ENCODE results near the gene CYP4A22. TPM values are rescaled to one million over a fixed set of nuclear protein-coding genes. Genes with fewer than 3 reads are reported as not detected.
A peak's percentile ranks its signal among the peaks of the same experiment; 100 is the strongest.
"Not testable (repeated sequence)": the region's sequence is repeated elsewhere in the genome, so short reads cannot be mapped to it uniquely, and the experiment has no call there.

CYP4A22 gene
- total and polyA plus RNA-seq, 9 of the 15 experiments (the other 6 are each of a cell fraction or from before 2014, with no cell fraction given), result 0.07 TPM; not detected in 8

DNA sequence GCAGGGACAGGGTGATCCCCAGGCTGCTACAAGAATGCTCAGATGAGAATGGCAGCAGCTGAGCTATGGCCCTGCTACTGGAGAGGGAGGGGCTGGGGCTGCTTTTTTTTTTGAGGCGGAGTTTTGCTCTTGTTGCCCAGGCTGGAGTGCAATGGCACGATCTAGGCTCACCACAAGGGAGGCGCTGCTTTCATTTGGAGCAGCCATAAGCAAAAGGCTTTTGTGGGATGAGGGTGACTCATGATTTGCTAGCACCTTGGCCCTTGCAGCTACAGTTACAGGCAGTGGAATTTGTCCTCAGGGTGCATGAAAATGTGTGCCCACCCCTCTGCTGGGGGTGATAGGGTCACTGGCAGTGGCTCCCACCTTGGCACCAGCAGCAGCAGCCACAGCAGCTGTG lies 32.4 kb upstream of the CYP4A22 start:
- POLR2A ChIA-PET, result interaction anchor here (0.6 kb wide), 1 partner anchor 319 kb away, joined by 3 read pairs; no protein-coding TSS in a partner anchor
- Histone ChIP-seq H3K4me3 (no peak overlapping the region), H3K4me2 (ENCODE audit: insufficient read depth, low read length) (no peak overlapping the region), H3K9me1 (ENCODE audit: control insufficient read depth, insufficient read depth, low read length) (no peaks in the 10 kb centered on the region), H3K27ac (ENCODE audit: extremely low read depth, low read depth, low read length) (no peak overlapping the region), H3K9ac (ENCODE audit: insufficient read depth in 1 of 2, low read depth in 2 of 2, low read length in 2 of 2) (no peak overlapping the region), H4K20me1 (replicated peaks; ENCODE audit: control insufficient read depth, insufficient read depth, low read length) (no peaks in the 10 kb centered on the region), H2AFZ (ENCODE audit: low read depth, low read length) (no peak overlapping the region), H3K9me3 (replicated peaks; ENCODE audit: control insufficient read depth, insufficient read depth, low read depth, low read length) (no peaks in the 10 kb centered on the region; the same call in 1 of the 2 replicates), H3K79me2 (ENCODE audit: control insufficient read depth, insufficient read depth, low read length) (no peaks in the 10 kb centered on the region), H3K4me1 (replicated peaks in 1 of 2; ENCODE audit: control insufficient read depth in 2 of 2, insufficient read depth in 2 of 2, low read length in 2 of 2) (no peaks in the 10 kb centered on the region), H3K36me3 (ENCODE audit: control insufficient read depth, insufficient read depth, low read length) (no peaks in the 10 kb centered on the region), H3K27me3 (ENCODE audit: control insufficient read depth in 2 of 2, insufficient read depth in 2 of 2, low read length in 2 of 2) (no peaks in the 10 kb centered on the region; a peak in 1 of 5 replicates)
- peak; percentile 44; the same call in 2 of the 3 replicates for ATAC-seq
- peak in 1 of 4 experiments; percentile 6 for DNase-seq (ENCODE audit: extremely low read depth in 1 of 4, low spot score in 3 of 4)
- CTCF ChIA-PET (ENCODE audit: low intra/inter-chr PET ratio), result no interaction called here
- no TSS peak for BruUV-seq (replicated peaks)
- FAIRE-seq, result no peak
- intact Hi-C loops (cut with micrococcal nuclease) (loop anchor here (10.0 kb wide), 1 partner anchor 70 kb away; no protein-coding TSS in a partner anchor), in situ Hi-C loops (cut with MboI) (no loop called here)
- no peak for TF ChIP-seq ZNF232 (CRISPR knock-in tag; IDR thresholded peaks at IDR 0.05)
- TF ChIP-seq, protein P1, sequence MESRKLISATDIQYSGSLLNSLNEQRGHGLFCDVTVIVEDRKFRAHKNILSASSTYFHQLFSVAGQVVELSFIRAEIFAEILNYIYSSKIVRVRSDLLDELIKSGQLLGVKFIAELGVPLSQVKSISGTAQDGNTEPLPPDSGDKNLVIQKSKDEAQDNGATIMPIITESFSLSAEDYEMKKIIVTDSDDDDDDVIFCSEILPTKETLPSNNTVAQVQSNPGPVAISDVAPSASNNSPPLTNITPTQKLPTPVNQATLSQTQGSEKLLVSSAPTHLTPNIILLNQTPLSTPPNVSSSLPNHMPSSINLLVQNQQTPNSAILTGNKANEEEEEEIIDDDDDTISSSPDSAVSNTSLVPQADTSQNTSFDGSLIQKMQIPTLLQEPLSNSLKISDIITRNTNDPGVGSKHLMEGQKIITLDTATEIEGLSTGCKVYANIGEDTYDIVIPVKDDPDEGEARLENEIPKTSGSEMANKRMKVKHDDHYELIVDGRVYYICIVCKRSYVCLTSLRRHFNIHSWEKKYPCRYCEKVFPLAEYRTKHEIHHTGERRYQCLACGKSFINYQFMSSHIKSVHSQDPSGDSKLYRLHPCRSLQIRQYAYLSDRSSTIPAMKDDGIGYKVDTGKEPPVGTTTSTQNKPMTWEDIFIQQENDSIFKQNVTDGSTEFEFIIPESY (CRISPR knock-in tag; IDR thresholded peaks at IDR 0.05), result no peak
- no peak for TF ChIP-seq HDAC6 (IDR thresholded peaks at IDR 0.05; ENCODE audit: low read depth, low read length)
- 0% methylated on average over 1 of the region's 3 CpGs for WGBS (ENCODE audit: insufficient coverage, low coverage, missing lambda C conversion rate)

GRCh38 chr1:47106792-47107191 lies 30.4 kb upstream of the CYP4A22 start:
- H3K9me3 ChIP-seq (replicated peaks; ENCODE audit: control insufficient read depth, insufficient read depth, low read depth, low read length), result no peaks in the 10 kb centered on the region
- FAIRE-seq (no peak), ATAC-seq (no peak), DNase-seq (ENCODE audit: extremely low read depth in 1 of 4, low spot score in 3 of 4) (no peak)
- H3K27me3 ChIP-seq (ENCODE audit: control insufficient read depth in 2 of 2, insufficient read depth in 2 of 2, low read length in 2 of 2), result no peaks in the 10 kb centered on the region; a peak in 1 of 5 replicates
- H3K4me1 ChIP-seq (replicated peaks in 1 of 2; ENCODE audit: control insufficient read depth in 2 of 2, insufficient read depth in 2 of 2, low read length in 2 of 2), result no peaks in the 10 kb centered on the region
- H3K4me2 ChIP-seq (ENCODE audit: insufficient read depth, low read length), result no peak overlapping the region
- no peaks in the 10 kb centered on the region for H3K9me1 ChIP-seq (ENCODE audit: control insufficient read depth, insufficient read depth, low read length)
- H3K79me2 ChIP-seq (ENCODE audit: control insufficient read depth, insufficient read depth, low read length), result no peaks in the 10 kb centered on the region
- no peak overlapping the region for H3K9ac ChIP-seq (ENCODE audit: insufficient read depth in 1 of 2, low read depth in 2 of 2, low read length in 2 of 2)
- CTCF ChIA-PET (ENCODE audit: low intra/inter-chr PET ratio), result no interaction called here
- H3K27ac ChIP-seq (ENCODE audit: extremely low read depth, low read depth, low read length), result no peak overlapping the region
- intact Hi-C loops (cut with micrococcal nuclease) (loop anchor here (10.0 kb wide), 1 partner anchor 68 kb away; no protein-coding TSS in a partner anchor), in situ Hi-C loops (cut with MboI) (no loop called here)
- TF ChIP-seq TRIM24 (IDR thresholded peaks at IDR 0.05) (no peak), CEBPG (CRISPR knock-in tag; IDR thresholded peaks at IDR 0.05) (no peak), CEBPG (tag; conservative IDR thresholded peaks at IDR 0.05 in 1 of 2, IDR thresholded peaks at IDR 0.05 in 1 of 2) (peak; percentile 16 to 46; a peak in 2 of 4 replicates)
- H3K36me3 ChIP-seq (ENCODE audit: control insufficient read depth, insufficient read depth, low read length), result no peaks in the 10 kb centered on the region
- H2AFZ ChIP-seq (ENCODE audit: low read depth, low read length), result no peak overlapping the region
- no peak overlapping the region for H3K4me3 ChIP-seq
- no TSS peak for BruUV-seq (replicated peaks)
- POLR2A ChIA-PET, result no interaction called here
- H4K20me1 ChIP-seq (replicated peaks; ENCODE audit: control insufficient read depth, insufficient read depth, low read length), result no peaks in the 10 kb centered on the region
- 3% methylated on average over 3 of the region's 3 CpGs for WGBS (ENCODE audit: insufficient coverage, low coverage, missing lambda C conversion rate)

- H3K9ac ChIP-seq (ENCODE audit: insufficient read depth in 1 of 2, low read depth in 2 of 2, low read length in 2 of 2); H3K9me3 ChIP-seq (replicated peaks; ENCODE audit: control insufficient read depth, insufficient read depth, low read depth, low read length); H3K79me2 ChIP-seq (ENCODE audit: control insufficient read depth, insufficient read depth, low read length); H3K4me1 ChIP-seq (replicated peaks in 1 of 2; ENCODE audit: control insufficient read depth in 2 of 2, insufficient read depth in 2 of 2, low read length in 2 of 2); H2AFZ ChIP-seq (ENCODE audit: low read depth, low read length); H3K36me3 ChIP-seq (ENCODE audit: control insufficient read depth, insufficient read depth, low read length); H3K27me3 ChIP-seq (ENCODE audit: control insufficient read depth in 2 of 2, insufficient read depth in 2 of 2, low read length in 2 of 2); BruUV-seq (replicated peaks); H3K9me1 ChIP-seq (ENCODE audit: control insufficient read depth, insufficient read depth, low read length); H4K20me1 ChIP-seq (replicated peaks; ENCODE audit: control insufficient read depth, insufficient read depth, low read length); DNase-seq (ENCODE audit: extremely low read depth in 1 of 4, low spot score in 3 of 4); H3K27ac ChIP-seq (ENCODE audit: extremely low read depth, low read depth, low read length); in situ Hi-C loops (cut with MboI); H3K4me3 ChIP-seq; H3K4me2 ChIP-seq (ENCODE audit: insufficient read depth, low read length); CTCF ChIA-PET (ENCODE audit: low intra/inter-chr PET ratio): not testable (repeated sequence)
- intact Hi-C loops (cut with micrococcal nuclease), result loop anchor here (10.0 kb wide), 1 partner anchor 67 kb away; no protein-coding TSS in a partner anchor
- POLR2A ChIA-PET, result interaction anchor here (0.5 kb wide), 1 partner anchor 45 kb away, joined by 3 read pairs; no protein-coding TSS in a partner anchor
- WGBS (ENCODE audit: insufficient coverage, low coverage, missing lambda C conversion rate), result 4% methylated on average over 10 of the region's 10 CpGs
- FAIRE-seq, result peak; percentile 42
- ATAC-seq, result peak; percentile 59
These were observed 29.2 kb upstream of the CYP4A22 start for GRCh38 chr1:47107851-47108574.

Measured in K562 (cell line).